Psoas muscle (tissue), 8 donors: ENCODE data around the gene CAMTA1. TPM values are rescaled to one million over a fixed set of nuclear protein-coding genes. Genes with fewer than 3 reads are reported as not detected.

Experiments
- ATAC-seq, 4 donors: fragments of 200-7000 bp; cut with Tn5 transposase; one replicate each; pipeline ENCODE4 v1.9.1; 2020; ENCODE audit warnings: moderate library complexity in 3 of 4, mild to moderate bottlenecking in 2 of 4
- DNase-seq, 2 donors: peaks; one replicate each; pipeline ENCODE4 v3.0.0-alpha.2; 2020
- H3K27ac ChIP-seq: fragments of 200-600 bp; one replicate; pipeline ENCODE4 v1.8.0; 2022
- H3K27me3 ChIP-seq, 3 donors: fragments of 200-600 bp in 1 of 3; one replicate each; pipeline versions ENCODE4 v1.6.1 to v1.8.0; 2013 to 2022; ENCODE audit warnings: low read length in 2 of 3, mild to moderate bottlenecking in 2 of 3, moderate library complexity in 1 of 3; ENCODE audit not compliant: insufficient read depth in 3 of 3
- H3K36me3 ChIP-seq, 2 donors: fragments of 200-600 bp in 1 of 2; one replicate each; pipeline versions ENCODE4 v1.6.1 to v1.8.0; 2013 to 2022; ENCODE audit warnings: low read depth in 1 of 2, mild to moderate bottlenecking in 1 of 2, moderate library complexity in 1 of 2; ENCODE audit not compliant: insufficient read depth in 1 of 2
- H3K4me1 ChIP-seq: fragments of 200-600 bp; one replicate; pipeline ENCODE4 v1.8.0; 2022
- H3K4me3 ChIP-seq: fragments of 200-600 bp; one replicate; pipeline ENCODE4 v1.8.0; 2022; ENCODE audit warnings: mild to moderate bottlenecking
- H3K9me3 ChIP-seq: fragments of 200-600 bp; one replicate; pipeline ENCODE4 v1.8.0; 2022
- CTCF ChIP-seq: fragments of 200-600 bp; IDR thresholded peaks from one replicate; pipeline ENCODE4 v1.8.0; 2022; ENCODE audit warnings: antibody characterized with exemption
- WGBS, 3 donors: extraction: QIAGEN DNeasy Blood & Tissue Kit; methylation state at CpG; one replicate each; pipeline versions ENCODE4 v1.1.6 to v1.1.7; 2013; 5-methylcytosine and 5-hydroxymethylcytosine counted together
- intact Hi-C, 2 donors: fragments of 100-400 bp; cut with DNase I; formaldehyde crosslinking; loops; one replicate each; pipeline versions ENCODE4 v1.11.0 to v1.14.2; 2022
- polyA plus RNA-seq, 3 donors: library from polyadenylated mRNA; stranded (reverse); fragments of 200-250 nt; gene quantifications; one replicate each; pipeline ENCODE4 v1.2.3, GENCODE V29; 2013
- total RNA-seq, 4 donors: library from RNA; stranded (reverse); fragmentation: NEBNext Ultra II Directional in 2 of 4; extraction: Animal tissue kit (Norgen Biotek cat#: 25700) in 2 of 4; gene quantifications; one replicate each; pipeline versions ENCODE4 v1.2.1 to v1.2.4, GENCODE V29; 2021 to 2023
- donor health status: healthy with polysubstance abuse.
- donor health status: DM: no; HTN: no; CAD: no; lungs with moderate emphysema.
- donor health status: Bipolar disorder and iron deficiency.
- donor health status: healthy.
- donor health status: DM: yes; HTN: yes; CAD: no.
- donor health status: DM: no; HTN: no; CAD: no.
- donor health status: DM: no; HTN: no; CAD: no.
- donor health status: DM: yes; HTN: yes; CAD: no.

CAMTA1 gene
- total and polyA plus RNA-seq, 7 donors = 64.6 to 206 (median 76.5) TPM

DNA sequence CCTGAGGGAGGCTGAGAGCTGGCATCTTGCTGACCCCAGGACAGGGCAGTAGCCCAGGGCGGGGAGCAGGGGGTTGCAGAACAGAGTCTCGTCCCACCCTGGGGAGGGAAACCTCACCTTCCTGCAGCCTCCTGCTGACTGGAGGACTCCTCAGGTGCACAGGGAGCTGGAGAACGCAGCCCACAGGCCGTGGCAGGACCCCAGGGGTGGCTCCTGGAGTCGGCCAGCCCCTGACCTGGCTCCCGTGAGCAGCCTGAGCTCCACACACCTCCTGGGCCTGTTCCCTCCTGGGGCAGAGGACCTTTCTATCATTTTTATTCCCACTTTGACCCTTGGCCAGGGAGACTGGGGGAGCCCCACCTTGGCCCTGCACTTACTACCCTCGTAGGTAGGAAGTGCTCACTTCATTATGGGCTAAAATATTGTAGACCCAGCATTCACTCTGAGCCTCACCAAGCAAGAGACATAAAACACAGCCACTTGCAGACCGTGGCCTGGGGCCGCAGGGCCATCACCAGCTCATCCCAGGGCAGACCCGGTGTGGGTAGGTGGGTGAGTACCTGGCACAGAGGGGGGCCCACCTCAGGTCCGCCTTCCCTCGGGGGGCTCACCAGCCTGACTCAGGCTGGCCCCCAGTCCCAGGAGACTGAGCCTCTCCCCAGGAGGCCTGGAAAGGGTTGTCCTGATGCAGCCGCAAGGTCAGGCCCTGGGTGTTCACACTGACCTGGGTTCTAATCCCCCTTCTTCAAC is 698.6 kb downstream of the CAMTA1 start:
- ATAC-seq (no peak), DNase-seq (no peak)
- H3K4me1 ChIP-seq = no peaks in the 10 kb centered on the region
- no peak for TF ChIP-seq CTCF
- H3K27ac ChIP-seq = no peak overlapping the region
- H3K27me3 ChIP-seq = peaks cover 0 to 23% (median 7%) of the 10 kb centered on the region in 3 donors
- H3K9me3 ChIP-seq = no peaks in the 10 kb centered on the region
- intact Hi-C loops = loop anchor here in 1 of 2 donors (10.0 kb wide), 1 partner anchor 1619 kb away; no protein-coding TSS in a partner anchor
- H3K4me3 ChIP-seq = no peak overlapping the region
- no peaks in the 10 kb centered on the region for H3K36me3 ChIP-seq
- 83 to 92% (median 86%) methylated on average over 13 of the region's 13 CpGs for WGBS, 3 donors

GRCh38 chr1:7485086-7485780 is 700.0 kb downstream of the CAMTA1 start:
- WGBS, 3 donors = 37 to 56% (median 39%) methylated on average over 10 of the region's 10 CpGs
- Histone ChIP-seq H3K27me3 (peaks cover 0 to 27% (median 10%) of the 10 kb centered on the region in 3 donors), H3K9me3 (no peaks in the 10 kb centered on the region), H3K36me3 (no peaks in the 10 kb centered on the region), H3K4me3 (no peak overlapping the region), H3K4me1 (no peaks in the 10 kb centered on the region), H3K27ac (no peak overlapping the region)
- DNase-seq (no peak), ATAC-seq (no peak)
- no peak for TF ChIP-seq CTCF
- intact Hi-C loops = loop anchor here in 1 of 2 donors (10.0 kb wide), 1 partner anchor 1620 kb away; no protein-coding TSS in a partner anchor

GRCh38 chr1:7485826-7486225 is 700.6 kb downstream of the CAMTA1 start:
- 55 to 71% (median 61%) methylated on average over 6 of the region's 6 CpGs for WGBS, 3 donors
- ATAC-seq = no peak

GRCh38 chr1:7487766-7488474 is 702.7 kb downstream of the CAMTA1 start:
- H3K36me3 ChIP-seq = no peaks in the 10 kb centered on the region
- WGBS, 3 donors = 84 to 89% (median 86%) methylated on average over 8 of the region's 8 CpGs
- no peak overlapping the region for H3K4me3 ChIP-seq
- no peak overlapping the region for H3K27ac ChIP-seq
- no peaks in the 10 kb centered on the region for H3K4me1 ChIP-seq
- DNase-seq (no peak), ATAC-seq (no peak)
- peaks cover 0 to 20% (median 6%) of the 10 kb centered on the region in 3 donors for H3K27me3 ChIP-seq
- no peak for TF ChIP-seq CTCF
- intact Hi-C loops = loop anchor here in 1 of 2 donors (10.0 kb wide), 1 partner anchor 1623 kb away; no protein-coding TSS in a partner anchor
- no peaks in the 10 kb centered on the region for H3K9me3 ChIP-seq

More at GRCh38 chr1:7485826-7486225, 700.6 kb downstream of the CAMTA1 start:
- H3K9me3 ChIP-seq = no peaks in the 10 kb centered on the region
- no peaks in the 10 kb centered on the region for H3K36me3 ChIP-seq
- DNase-seq = no peak
- no peak overlapping the region for H3K4me3 ChIP-seq
- H3K4me1 ChIP-seq = no peaks in the 10 kb centered on the region
- TF ChIP-seq CTCF = no peak
- intact Hi-C loops = loop anchor here in 1 of 2 donors (10.0 kb wide), 1 partner anchor 1621 kb away; no protein-coding TSS in a partner anchor
- H3K27me3 ChIP-seq = peaks cover 0 to 26% (median 10%) of the 10 kb centered on the region in 3 donors
- no peak overlapping the region for H3K27ac ChIP-seq
